Neutrophil (primary cell): ENCODE data around the gene LGALS4.

ENCODE experiments used
- H3K27ac ChIP-seq: fragments of 200-600 bp; sonication (generic); 2 replicates; pipeline ENCODE4 v1.5.1; 2016; ENCODE audit warnings: mild to moderate bottlenecking, moderate library complexity
- H3K27me3 ChIP-seq: fragments of 200-600 bp; sonication (generic); 2 replicates; pipeline ENCODE4 v1.6.0; 2016; ENCODE audit warnings: mild to moderate bottlenecking
- H3K36me3 ChIP-seq: fragments of 200-600 bp; sonication (generic); 2 replicates; pipeline ENCODE4 v1.5.1; 2017
- H3K4me1 ChIP-seq, 2 experiments: fragments of 200-600 bp in 1 of 2; sonication (generic) in 1 of 2; 1 replicate in 1 of 2; 2 replicates in 1 of 2; pipeline versions ENCODE4 v1.5.1 to v1.6.1; 2013 to 2016; ENCODE audit warnings: low read depth in 1 of 2, low read length in 1 of 2, mild to moderate bottlenecking in 1 of 2, moderate library complexity in 1 of 2; ENCODE audit not compliant: control insufficient read depth in 1 of 2, insufficient read depth in 1 of 2
- H3K4me3 ChIP-seq, 2 experiments: fragments of 200-600 bp in 1 of 2; sonication (generic) in 1 of 2; 1 replicate in 1 of 2; 2 replicates in 1 of 2; pipeline ENCODE4 v1.5.1; 2013 to 2016; ENCODE audit warnings: low read depth in 1 of 2, low read length in 1 of 2, mild to moderate bottlenecking in 1 of 2, moderate library complexity in 1 of 2
- H3K9me3 ChIP-seq: fragments of 200-600 bp; sonication (generic); 2 replicates; pipeline ENCODE4 v1.5.1; 2016
- CTCF ChIP-seq: fragments of 200-600 bp; sonication (generic); IDR thresholded peaks from 2 replicates; pipeline ENCODE4 v1.5.1; 2016; ENCODE audit warnings: antibody characterized with exemption

The LGALS4 gene

GRCh38 chr19:38843175-38843758 is 30.5 kb upstream of the LGALS4 start:
- no peak overlapping the region for H3K27ac ChIP-seq
- H3K4me1 ChIP-seq, result peaks cover 5 to 9% of the 10 kb centered on the region in 2 experiments
- no peak overlapping the region for H3K4me3 ChIP-seq
- no peaks in the 10 kb centered on the region for H3K9me3 ChIP-seq
- no peak for TF ChIP-seq CTCF
- peaks cover 98% of the 10 kb centered on the region for H3K36me3 ChIP-seq
- no peaks in the 10 kb centered on the region for H3K27me3 ChIP-seq

- peaks cover 100% of the 10 kb centered on the region for H3K36me3 ChIP-seq
- H3K27ac ChIP-seq, result no peak overlapping the region
- no peak for TF ChIP-seq CTCF
- no peaks in the 10 kb centered on the region for H3K9me3 ChIP-seq
- H3K27me3 ChIP-seq, result no peaks in the 10 kb centered on the region
- no peak overlapping the region for H3K4me3 ChIP-seq
- H3K4me1 ChIP-seq, result peaks cover 0 to 2% of the 10 kb centered on the region in 2 experiments
Observed at GRCh38 chr19:38842439-38843174, 29.9 kb upstream of the LGALS4 start.

GRCh38 chr19:38841787-38842438 is 29.2 kb upstream of the LGALS4 start:
- no peak for TF ChIP-seq CTCF
- H3K27ac ChIP-seq, result no peak overlapping the region
- no peaks in the 10 kb centered on the region for H3K4me1 ChIP-seq
- H3K4me3 ChIP-seq, result no peak overlapping the region
- no peaks in the 10 kb centered on the region for H3K9me3 ChIP-seq
- H3K36me3 ChIP-seq, result peaks cover 100% of the 10 kb centered on the region
- no peaks in the 10 kb centered on the region for H3K27me3 ChIP-seq

- H3K9me3 ChIP-seq, result no peaks in the 10 kb centered on the region
- no peak overlapping the region for H3K4me3 ChIP-seq
- H3K4me1 ChIP-seq, result no peaks in the 10 kb centered on the region
- TF ChIP-seq CTCF, result no peak
- H3K36me3 ChIP-seq, result peaks cover 100% of the 10 kb centered on the region
- H3K27me3 ChIP-seq, result no peaks in the 10 kb centered on the region
- no peak overlapping the region for H3K27ac ChIP-seq
Observed at GRCh38 chr19:38841180-38841766, 28.5 kb upstream of the LGALS4 start.

GRCh38 chr19:38840583-38840968 is 27.8 kb upstream of the LGALS4 start:
- Histone ChIP-seq H3K27me3 (no peaks in the 10 kb centered on the region), H3K4me3 (no peak overlapping the region), H3K4me1 (no peaks in the 10 kb centered on the region), H3K36me3 (peaks cover 100% of the 10 kb centered on the region), H3K27ac (no peak overlapping the region), H3K9me3 (no peaks in the 10 kb centered on the region)
- no peak for TF ChIP-seq CTCF
